ENCODE measurements around the gene PCA3. TPM values are rescaled to one million over a fixed set of nuclear protein-coding genes. Genes with fewer than 3 reads are reported as not detected.

Gene PCA3
- total RNA-seq, 4 donors from 2014 or later = 0.17 to 0.22 TPM; not detected in 2

GRCh38 chr9:76737154-76737902, 26.9 kb upstream of the PCA3 start:
- TF ChIP-seq CTCF (IDR thresholded peaks at IDR 0.05; ENCODE audit: low read depth) = no peak

GRCh38 chr9:76738402-76738801, 25.8 kb upstream of the PCA3 start:
- TF ChIP-seq CTCF (IDR thresholded peaks at IDR 0.05; ENCODE audit: low read depth) = no peak

- no peak for TF ChIP-seq CTCF (IDR thresholded peaks at IDR 0.05; ENCODE audit: low read depth)
Measured at GRCh38 chr9:76741524-76741923, 22.7 kb upstream of the PCA3 start.

- no peak for TF ChIP-seq CTCF (IDR thresholded peaks at IDR 0.05; ENCODE audit: low read depth)
Measured at GRCh38 chr9:76743931-76744330, 20.3 kb upstream of the PCA3 start.

- TF ChIP-seq CTCF (IDR thresholded peaks at IDR 0.05; ENCODE audit: low read depth) = no peak
Measured at GRCh38 chr9:76744336-76744735, 19.9 kb upstream of the PCA3 start.

- TF ChIP-seq CTCF (IDR thresholded peaks at IDR 0.05; ENCODE audit: low read depth) = no peak
Measured at GRCh38 chr9:76751001-76751400, 13.2 kb upstream of the PCA3 start.

- no peak for TF ChIP-seq CTCF (IDR thresholded peaks at IDR 0.05; ENCODE audit: low read depth)
Measured at GRCh38 chr9:76756268-76756640, 8.0 kb upstream of the PCA3 start.

Data from subcutaneous adipose tissue (tissue), 4 donors.